GM12878 (cell line): ENCODE data around the gene TP53INP2. TPM values are rescaled to one million over a fixed set of nuclear protein-coding genes. Genes with fewer than 3 reads are reported as not detected.

ENCODE experiments used
- ATAC-seq: fragments of 200-7000 bp; cut with Tn5 transposase; 3 replicates; pipeline ENCODE4 v1.9.1; 2020; ENCODE audit warnings: mild to moderate bottlenecking, moderate library complexity
- BruUV-seq: library from RNA; stranded (reverse); fragments of 400-500 nt; replicated peaks from 2 replicates; lab custom pipeline; 2021; lab: Mats Ljungman, UMichigan
- CTCF ChIA-PET: fragments of 300-600 bp; sonication (Branson Sonifier 250); formaldehyde crosslinking; extraction: SDS; loops from one replicate; lab custom pipeline; 2021; ENCODE audit warnings: inconsistent platforms; lab: Yijun Ruan, JAX
- POLR2A ChIA-PET: fragments of 350-600 bp; formaldehyde crosslinking; extraction: SDS; loops from one replicate; lab custom pipeline; 2021; ENCODE audit warnings: inconsistent platforms; lab: Charles Lee
- RAD21 ChIA-PET: fragments of 300-600 bp; sonication (Branson Sonifier 250); formaldehyde crosslinking; loops from one replicate; lab custom pipeline; 2023; ENCODE audit warnings: antibody characterized with exemption; ENCODE audit not compliant: unreplicated experiment; lab: Charles Lee
- SMC1A ChIA-PET: fragments of 300-600 bp; sonication (Branson Sonifier 250); formaldehyde crosslinking; loops from one replicate; lab custom pipeline; 2023; ENCODE audit not compliant: unreplicated experiment, uncharacterized antibody; lab: Charles Lee
- DNase-seq: peaks from one replicate; pipeline ENCODE4 v3.0.0-alpha.2; 2011; ENCODE audit warnings: low read depth, low spot score
- FAIRE-seq: peaks from 3 replicates; lab custom pipeline; 2011; peaks lifted over from hg19 to GRCh38; lab: Jason Lieb, UNC
- H2AFZ ChIP-seq: 2 replicates; pipeline ENCODE4 v1.6.0; 2011; ENCODE audit warnings: low read depth, low read length, control low read depth; ENCODE audit not compliant: control insufficient read depth
- H3K27ac ChIP-seq: 2 replicates; pipeline ENCODE4 v1.5.1; 2011; ENCODE audit warnings: control low read depth; ENCODE audit not compliant: control insufficient read depth, insufficient read depth
- H3K27me3 ChIP-seq, 2 experiments: replicated peaks in 1 of 2; 2 replicates each; pipeline versions ENCODE4 v1.6.0 to v1.6.1; 2011; ENCODE audit warnings: low read length in 1 of 2; ENCODE audit not compliant: control insufficient read depth in 2 of 2, insufficient read depth in 2 of 2
- H3K36me3 ChIP-seq, 2 experiments: 2 replicates each; pipeline ENCODE4 v1.5.1; 2011; ENCODE audit warnings: low read length in 1 of 2; ENCODE audit not compliant: control insufficient read depth in 2 of 2, insufficient read depth in 2 of 2
- H3K4me1 ChIP-seq: 2 replicates; pipeline ENCODE4 v1.6.1; 2011; ENCODE audit warnings: mild to moderate bottlenecking, low read length, moderate library complexity, mixed read lengths; ENCODE audit not compliant: control insufficient read depth, insufficient read depth
- H3K4me2 ChIP-seq: 2 replicates; pipeline ENCODE4 v1.6.0; 2011; ENCODE audit warnings: control low read depth; ENCODE audit not compliant: control insufficient read depth, insufficient read depth
- H3K4me3 ChIP-seq: fragments of 200-600 bp; sonication (generic); 2 replicates; pipeline ENCODE4 v1.5.1; 2016
- H3K79me2 ChIP-seq: 2 replicates; pipeline ENCODE4 v1.6.0; 2011; ENCODE audit warnings: low read length; ENCODE audit not compliant: control insufficient read depth, insufficient read depth
- H3K9ac ChIP-seq: 2 replicates; pipeline ENCODE4 v1.8.0; 2011; ENCODE audit warnings: low read length, control low read depth, mixed read lengths; ENCODE audit not compliant: control insufficient read depth, insufficient read depth
- H3K9me3 ChIP-seq: replicated peaks from 3 replicates; pipeline ENCODE4 v1.5.1; 2011; ENCODE audit warnings: mild to moderate bottlenecking, low read length; ENCODE audit not compliant: control insufficient read depth, insufficient read depth
- H4K20me1 ChIP-seq: 2 replicates; pipeline ENCODE4 v1.6.0; 2011; ENCODE audit not compliant: control insufficient read depth, insufficient read depth
- BRCA1 ChIP-seq: IDR thresholded peaks from 2 replicates; pipeline ENCODE4 v1.6.1; 2011; ENCODE audit warnings: low read depth, low read length, improper control_type of control experiment
- EGR1 ChIP-seq, 2 experiments: IDR thresholded peaks; 1 replicate in 1 of 2; 2 replicates in 1 of 2; pipeline ENCODE4 v1.6.1; 2011 to 2012; ENCODE audit warnings: low read depth in 2 of 2, low read length in 2 of 2, borderline replicate concordance in 1 of 2, mild to moderate bottlenecking in 1 of 2, moderate library complexity in 1 of 2
- IKZF1 ChIP-seq: fragments of 450-650 bp; conservative IDR thresholded peaks from 2 replicates; pipeline ENCODE4 v1.6.1; 2017; ENCODE audit warnings: antibody characterized with exemption, mild to moderate bottlenecking
- KDM1A ChIP-seq: fragments of 200-600 bp; sonication (generic); IDR thresholded peaks from 2 replicates; pipeline ENCODE4 v1.6.1; 2016; ENCODE audit warnings: borderline replicate concordance
- LARP7 ChIP-seq: fragments of 450-650 bp; IDR thresholded peaks from 2 replicates; pipeline ENCODE4 v1.6.1; 2017; ENCODE audit warnings: mild to moderate bottlenecking
- NFYB ChIP-seq: IDR thresholded peaks from 2 replicates; pipeline ENCODE4 v1.6.1; 2011; ENCODE audit warnings: low read depth, mild to moderate bottlenecking, low read length, improper control_type of control experiment, moderate library complexity; ENCODE audit not compliant: insufficient read depth
- NR2F1 ChIP-seq: fragments of 450-650 bp; conservative IDR thresholded peaks from 2 replicates; pipeline ENCODE4 v1.6.1; 2017; ENCODE audit warnings: mild to moderate bottlenecking
- SUZ12 ChIP-seq: fragments of 200-600 bp; sonication (generic); IDR thresholded peaks from one replicate; pipeline ENCODE4 v1.6.1; 2018; ENCODE audit warnings: antibody characterized with exemption, mild to moderate bottlenecking; ENCODE audit not compliant: unreplicated experiment
- WGBS: methylation state at CpG from one replicate; pipeline ENCODE4 v1.1.6; 2016; ENCODE audit warnings: low lambda C conversion rate; ENCODE audit not compliant: insufficient replicate concordance, insufficient coverage; ENCODE audit errors: missing lambda C conversion rate; 5-methylcytosine and 5-hydroxymethylcytosine counted together
- in situ Hi-C: fragments of 300-500 bp; cut with MboI; formaldehyde crosslinking; loops from 9 replicates; pipeline ENCODE4 v1.14.3; 2018; ENCODE audit warnings: mixed read lengths
- intact Hi-C: fragments of 100-400 bp; cut with micrococcal nuclease; formaldehyde crosslinking; loops from one replicate; pipeline ENCODE4 v1.14.2; 2022; ENCODE audit not compliant: unreplicated experiment
- polyA plus RNA-seq, 11 experiments: library from polyadenylated mRNA; depleted of rRNA in 4 of 11; unstranded in 6 of 11; stranded (reverse) in 5 of 11; fragments of >200 nt; fragmentation: Nextera tagmentation in 4 of 11; fragmentation: Illumina TruSeq in 1 of 11; extraction: Ambion mirVana in 4 of 11; extraction: Trizol in 1 of 11; gene quantifications; 1 replicate in 1 of 11; 2 replicates in 10 of 11; pipeline versions ENCODE4 v1.2.1 to v1.2.3, GENCODE V29; 2011 to 2016; ENCODE audit warnings: inconsistent platforms in 2 of 11, missing spikeins in 2 of 11, low read depth in 1 of 11
- total RNA-seq, 4 experiments: library from RNA; depleted of rRNA in 3 of 4; stranded (reverse); fragments of >200 nt in 3 of 4; fragmentation: Illumina TruSeq in 1 of 4; extraction: Trizol in 1 of 4; gene quantifications; 2 replicates each; pipeline versions ENCODE4 v1.2.1 to v1.2.3, GENCODE V29; 2013 to 2021
- TF ChIP-seq, protein P1 (sequence below): fragments of 450-650 bp; IDR thresholded peaks from 2 replicates; pipeline ENCODE4 v1.6.1; 2017; ENCODE audit warnings: mild to moderate bottlenecking, low read depth, inconsistent platforms; ENCODE audit not compliant: poor library complexity, severe bottlenecking
- TF ChIP-seq, protein P2 (sequence below): fragments of 450-650 bp; IDR thresholded peaks from 2 replicates; pipeline ENCODE4 v1.6.1; 2017; ENCODE audit warnings: mild to moderate bottlenecking, moderate library complexity
- TF ChIP-seq, protein P3 (sequence below): IDR thresholded peaks from 2 replicates; pipeline ENCODE4 v1.6.1; 2011; ENCODE audit warnings: low read depth, low read length, improper control_type of control experiment, borderline replicate concordance

The TP53INP2 gene
- total and polyA plus RNA-seq, 10 of the 15 experiments (the other 5 are each of a cell fraction or from before 2014, with no cell fraction given), result 2.8 to 16.0 (median 4.0) TPM

DNA sequence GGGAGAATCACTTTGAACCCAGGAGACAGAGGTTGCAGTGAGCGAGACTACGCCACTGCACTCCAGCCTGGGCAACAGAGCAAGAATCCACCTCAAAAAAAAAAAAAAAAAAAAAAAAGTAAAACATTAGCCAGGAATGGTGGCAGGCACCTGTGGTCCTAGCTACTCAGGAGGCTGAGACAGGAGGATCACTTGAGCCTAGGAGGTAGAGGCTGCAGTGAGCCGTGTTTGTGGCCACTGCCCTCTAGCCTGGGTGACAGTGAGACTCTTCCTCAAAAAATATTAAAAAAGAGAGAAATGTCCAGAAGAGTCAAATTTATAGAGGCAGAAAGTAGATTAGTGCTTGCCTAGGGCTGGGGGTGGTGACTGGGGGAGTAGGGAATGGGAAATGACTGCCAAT is 20.5 kb upstream of the TP53INP2 start:
- no peak overlapping the region for H3K9ac ChIP-seq
- no peak overlapping the region for H3K4me3 ChIP-seq
- no peaks in the 10 kb centered on the region for H3K36me3 ChIP-seq
- no peaks in the 10 kb centered on the region for H3K9me3 ChIP-seq
- in situ Hi-C loops, result no loop called here
- no peak for TF ChIP-seq IKZF1
- TF ChIP-seq SUZ12, result no peak
- TF ChIP-seq, protein P1, sequence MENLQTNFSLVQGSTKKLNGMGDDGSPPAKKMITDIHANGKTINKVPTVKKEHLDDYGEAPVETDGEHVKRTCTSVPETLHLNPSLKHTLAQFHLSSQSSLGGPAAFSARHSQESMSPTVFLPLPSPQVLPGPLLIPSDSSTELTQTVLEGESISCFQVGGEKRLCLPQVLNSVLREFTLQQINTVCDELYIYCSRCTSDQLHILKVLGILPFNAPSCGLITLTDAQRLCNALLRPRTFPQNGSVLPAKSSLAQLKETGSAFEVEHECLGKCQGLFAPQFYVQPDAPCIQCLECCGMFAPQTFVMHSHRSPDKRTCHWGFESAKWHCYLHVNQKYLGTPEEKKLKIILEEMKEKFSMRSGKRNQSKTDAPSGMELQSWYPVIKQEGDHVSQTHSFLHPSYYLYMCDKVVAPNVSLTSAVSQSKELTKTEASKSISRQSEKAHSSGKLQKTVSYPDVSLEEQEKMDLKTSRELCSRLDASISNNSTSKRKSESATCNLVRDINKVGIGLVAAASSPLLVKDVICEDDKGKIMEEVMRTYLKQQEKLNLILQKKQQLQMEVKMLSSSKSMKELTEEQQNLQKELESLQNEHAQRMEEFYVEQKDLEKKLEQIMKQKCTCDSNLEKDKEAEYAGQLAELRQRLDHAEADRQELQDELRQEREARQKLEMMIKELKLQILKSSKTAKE, result no peak
- TF ChIP-seq, protein P2, sequence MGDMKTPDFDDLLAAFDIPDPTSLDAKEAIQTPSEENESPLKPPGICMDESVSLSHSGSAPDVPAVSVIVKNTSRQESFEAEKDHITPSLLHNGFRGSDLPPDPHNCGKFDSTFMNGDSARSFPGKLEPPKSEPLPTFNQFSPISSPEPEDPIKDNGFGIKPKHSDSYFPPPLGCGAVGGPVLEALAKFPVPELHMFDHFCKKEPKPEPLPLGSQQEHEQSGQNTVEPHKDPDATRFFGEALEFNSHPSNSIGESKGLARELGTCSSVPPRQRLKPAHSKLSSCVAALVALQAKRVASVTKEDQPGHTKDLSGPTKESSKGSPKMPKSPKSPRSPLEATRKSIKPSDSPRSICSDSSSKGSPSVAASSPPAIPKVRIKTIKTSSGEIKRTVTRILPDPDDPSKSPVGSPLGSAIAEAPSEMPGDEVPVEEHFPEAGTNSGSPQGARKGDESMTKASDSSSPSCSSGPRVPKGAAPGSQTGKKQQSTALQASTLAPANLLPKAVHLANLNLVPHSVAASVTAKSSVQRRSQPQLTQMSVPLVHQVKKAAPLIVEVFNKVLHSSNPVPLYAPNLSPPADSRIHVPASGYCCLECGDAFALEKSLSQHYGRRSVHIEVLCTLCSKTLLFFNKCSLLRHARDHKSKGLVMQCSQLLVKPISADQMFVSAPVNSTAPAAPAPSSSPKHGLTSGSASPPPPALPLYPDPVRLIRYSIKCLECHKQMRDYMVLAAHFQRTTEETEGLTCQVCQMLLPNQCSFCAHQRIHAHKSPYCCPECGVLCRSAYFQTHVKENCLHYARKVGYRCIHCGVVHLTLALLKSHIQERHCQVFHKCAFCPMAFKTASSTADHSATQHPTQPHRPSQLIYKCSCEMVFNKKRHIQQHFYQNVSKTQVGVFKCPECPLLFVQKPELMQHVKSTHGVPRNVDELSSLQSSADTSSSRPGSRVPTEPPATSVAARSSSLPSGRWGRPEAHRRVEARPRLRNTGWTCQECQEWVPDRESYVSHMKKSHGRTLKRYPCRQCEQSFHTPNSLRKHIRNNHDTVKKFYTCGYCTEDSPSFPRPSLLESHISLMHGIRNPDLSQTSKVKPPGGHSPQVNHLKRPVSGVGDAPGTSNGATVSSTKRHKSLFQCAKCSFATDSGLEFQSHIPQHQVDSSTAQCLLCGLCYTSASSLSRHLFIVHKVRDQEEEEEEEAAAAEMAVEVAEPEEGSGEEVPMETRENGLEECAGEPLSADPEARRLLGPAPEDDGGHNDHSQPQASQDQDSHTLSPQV, result no peak
- no peak for TF ChIP-seq KDM1A
- no peak for TF ChIP-seq LARP7
- no peak for TF ChIP-seq EGR1 (IDR thresholded peaks at IDR 0.05; ENCODE audit: borderline replicate concordance in 1 of 2, low read depth in 2 of 2, low read length in 2 of 2)
- TF ChIP-seq NFYB, result no peak
- TF ChIP-seq BRCA1, result no peak
- TF ChIP-seq, protein P3, sequence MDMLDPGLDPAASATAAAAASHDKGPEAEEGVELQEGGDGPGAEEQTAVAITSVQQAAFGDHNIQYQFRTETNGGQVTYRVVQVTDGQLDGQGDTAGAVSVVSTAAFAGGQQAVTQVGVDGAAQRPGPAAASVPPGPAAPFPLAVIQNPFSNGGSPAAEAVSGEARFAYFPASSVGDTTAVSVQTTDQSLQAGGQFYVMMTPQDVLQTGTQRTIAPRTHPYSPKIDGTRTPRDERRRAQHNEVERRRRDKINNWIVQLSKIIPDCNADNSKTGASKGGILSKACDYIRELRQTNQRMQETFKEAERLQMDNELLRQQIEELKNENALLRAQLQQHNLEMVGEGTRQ, result no peak
- TF ChIP-seq NR2F1, result no peak
- intact Hi-C loops, result no loop called here
- H4K20me1 ChIP-seq, result no peaks in the 10 kb centered on the region
- ATAC-seq (no peak), FAIRE-seq (no peak), DNase-seq (no peak)
- H3K27ac ChIP-seq, result no peak overlapping the region
- H3K4me1 ChIP-seq, result no peaks in the 10 kb centered on the region
- no peaks in the 10 kb centered on the region for H3K27me3 ChIP-seq
- ChIA-PET POLR2A (no interaction called here), RAD21 (no interaction called here), SMC1A (interaction anchor here (1.1 kb wide), 1 partner anchor 24 kb away, joined by 6 read pairs; no protein-coding TSS in a partner anchor), CTCF (no interaction called here)
- no peak overlapping the region for H3K4me2 ChIP-seq
- no TSS peak for BruUV-seq
- H3K79me2 ChIP-seq, result no peaks in the 10 kb centered on the region
- no peak overlapping the region for H2AFZ ChIP-seq
- 92% methylated on average over 1 of the region's 3 CpGs for WGBS
